Psoas muscle (tissue), 8 donors: ENCODE data around the gene CCNY. TPM values are rescaled to one million over a fixed set of nuclear protein-coding genes. Genes with fewer than 3 reads are reported as not detected.

Experiments
- ATAC-seq, 4 donors: fragments of 200-7000 bp; cut with Tn5 transposase; one replicate each; pipeline ENCODE4 v1.9.1; 2020; ENCODE audit warnings: moderate library complexity in 3 of 4, mild to moderate bottlenecking in 2 of 4
- DNase-seq, 2 donors: peaks; one replicate each; pipeline ENCODE4 v3.0.0-alpha.2; 2020
- H3K27ac ChIP-seq: fragments of 200-600 bp; one replicate; pipeline ENCODE4 v1.8.0; 2022
- H3K27me3 ChIP-seq, 3 donors: fragments of 200-600 bp in 1 of 3; one replicate each; pipeline versions ENCODE4 v1.6.1 to v1.8.0; 2013 to 2022; ENCODE audit warnings: low read length in 2 of 3, mild to moderate bottlenecking in 2 of 3, moderate library complexity in 1 of 3; ENCODE audit not compliant: insufficient read depth in 3 of 3
- H3K36me3 ChIP-seq, 2 donors: fragments of 200-600 bp in 1 of 2; one replicate each; pipeline versions ENCODE4 v1.6.1 to v1.8.0; 2013 to 2022; ENCODE audit warnings: low read depth in 1 of 2, mild to moderate bottlenecking in 1 of 2, moderate library complexity in 1 of 2; ENCODE audit not compliant: insufficient read depth in 1 of 2
- H3K4me1 ChIP-seq: fragments of 200-600 bp; one replicate; pipeline ENCODE4 v1.8.0; 2022
- H3K4me3 ChIP-seq: fragments of 200-600 bp; one replicate; pipeline ENCODE4 v1.8.0; 2022; ENCODE audit warnings: mild to moderate bottlenecking
- H3K9me3 ChIP-seq: fragments of 200-600 bp; one replicate; pipeline ENCODE4 v1.8.0; 2022
- CTCF ChIP-seq: fragments of 200-600 bp; IDR thresholded peaks from one replicate; pipeline ENCODE4 v1.8.0; 2022; ENCODE audit warnings: antibody characterized with exemption
- WGBS, 3 donors: extraction: QIAGEN DNeasy Blood & Tissue Kit; methylation state at CpG; one replicate each; pipeline versions ENCODE4 v1.1.6 to v1.1.7; 2013; 5-methylcytosine and 5-hydroxymethylcytosine counted together
- intact Hi-C, 2 donors: fragments of 100-400 bp; cut with DNase I; formaldehyde crosslinking; loops; one replicate each; pipeline versions ENCODE4 v1.11.0 to v1.14.2; 2022
- polyA plus RNA-seq, 3 donors: library from polyadenylated mRNA; stranded (reverse); fragments of 200-250 nt; gene quantifications; one replicate each; pipeline ENCODE4 v1.2.3, GENCODE V29; 2013
- total RNA-seq, 4 donors: library from RNA; stranded (reverse); fragmentation: NEBNext Ultra II Directional in 2 of 4; extraction: Animal tissue kit (Norgen Biotek cat#: 25700) in 2 of 4; gene quantifications; one replicate each; pipeline versions ENCODE4 v1.2.1 to v1.2.4, GENCODE V29; 2021 to 2023
- donor health status: healthy with polysubstance abuse.
- donor health status: DM: no; HTN: no; CAD: no; lungs with moderate emphysema.
- donor health status: Bipolar disorder and iron deficiency.
- donor health status: healthy.
- donor health status: DM: yes; HTN: yes; CAD: no.
- donor health status: DM: no; HTN: no; CAD: no.
- donor health status: DM: no; HTN: no; CAD: no.
- donor health status: DM: yes; HTN: yes; CAD: no.

Gene CCNY
- total and polyA plus RNA-seq, 7 donors, result 21.2 to 55.8 (median 47.0) TPM

- ATAC-seq, result peak; percentile 24 to 50 (median 30)
- WGBS, 3 donors, result 49 to 68% (median 57%) methylated on average over 2 of the region's 2 CpGs
- intact Hi-C loops, result no loop called here
Observed at GRCh38 chr10:35554036-35554435, 217.7 kb downstream of the CCNY start.

GRCh38 chr10:35554461-35555056 is 218.2 kb downstream of the CCNY start:
- Histone ChIP-seq H3K36me3 (peaks cover 2 to 10% of the 10 kb centered on the region in 2 donors), H3K4me3 (no peak overlapping the region), H3K27me3 (no peaks in the 10 kb centered on the region), H3K4me1 (peaks cover 33% of the 10 kb centered on the region), H3K9me3 (no peaks in the 10 kb centered on the region), H3K27ac (peak overlapping the region; percentile 71)
- ATAC-seq, result peak; percentile 65 to 85 (median 81)
- TF ChIP-seq CTCF, result no peak
- intact Hi-C loops, result no loop called here
- WGBS, 3 donors, result 21 to 33% (median 25%) methylated on average over 3 of the region's 3 CpGs
- DNase-seq, result no peak

More at GRCh38 chr10:35554036-35554435, 217.7 kb downstream of the CCNY start:
- H3K9me3 ChIP-seq, result no peaks in the 10 kb centered on the region
- H3K4me3 ChIP-seq, result no peak overlapping the region
- H3K4me1 ChIP-seq, result peaks cover 33% of the 10 kb centered on the region
- no peak for DNase-seq
- H3K36me3 ChIP-seq, result peaks cover 2 to 10% of the 10 kb centered on the region in 2 donors
- no peak for TF ChIP-seq CTCF
- H3K27me3 ChIP-seq, result no peaks in the 10 kb centered on the region
- peak overlapping the region; percentile 71 for H3K27ac ChIP-seq

GRCh38 chr10:35555962-35556930 is 219.9 kb downstream of the CCNY start:
- peaks cover 2 to 10% of the 10 kb centered on the region in 2 donors for H3K36me3 ChIP-seq
- intact Hi-C loops, result loop anchor here in 1 of 2 donors (2.0 kb wide), 1 partner anchor 315 kb away; no protein-coding TSS in a partner anchor
- TF ChIP-seq CTCF, result no peak
- H3K27ac ChIP-seq, result peak overlapping the region; percentile 38
- DNase-seq, result no peak
- 90 to 94% (median 90%) methylated on average over 6 of the region's 6 CpGs for WGBS, 3 donors
- ATAC-seq, result peak; percentile 68 to 79 (median 74)
- no peaks in the 10 kb centered on the region for H3K9me3 ChIP-seq
- peaks cover 33% of the 10 kb centered on the region for H3K4me1 ChIP-seq
- H3K4me3 ChIP-seq, result no peak overlapping the region
- no peaks in the 10 kb centered on the region for H3K27me3 ChIP-seq

- DNase-seq (no peak), ATAC-seq (no peak)
- TF ChIP-seq CTCF, result no peak
- no peaks in the 10 kb centered on the region for H3K27me3 ChIP-seq
- H3K4me1 ChIP-seq, result peaks cover 34% of the 10 kb centered on the region
- peaks cover 2 to 7% of the 10 kb centered on the region in 2 donors for H3K36me3 ChIP-seq
- no peak overlapping the region for H3K27ac ChIP-seq
- intact Hi-C loops, result no loop called here
- no peak overlapping the region for H3K4me3 ChIP-seq
- WGBS, 3 donors, result 91 to 98% (median 94%) methylated on average over 1 of the region's 1 CpG
- no peaks in the 10 kb centered on the region for H3K9me3 ChIP-seq
Observed at GRCh38 chr10:35558276-35558675, 222.0 kb downstream of the CCNY start.
